ENCODE measurements around the gene ISLR2.

GRCh38 chr15:74132681-74133651, 2.6 kb downstream of the ISLR2 start:
- TF ChIP-seq POLR2AphosphoS5 (IDR thresholded peaks at IDR 0.05) (no peak), CTCF (IDR thresholded peaks at IDR 0.05) (no peak)
